Fibroblast of skin of left quadriceps (primary cell): ENCODE measurements around the gene MAP1LC3A.

Experiments
- DNase-seq, 2 experiments: peaks; one replicate each; pipeline ENCODE4 v3.0.0-alpha.2; 2013; ENCODE audit warnings: low read depth in 2 of 2

The MAP1LC3A gene

DNA sequence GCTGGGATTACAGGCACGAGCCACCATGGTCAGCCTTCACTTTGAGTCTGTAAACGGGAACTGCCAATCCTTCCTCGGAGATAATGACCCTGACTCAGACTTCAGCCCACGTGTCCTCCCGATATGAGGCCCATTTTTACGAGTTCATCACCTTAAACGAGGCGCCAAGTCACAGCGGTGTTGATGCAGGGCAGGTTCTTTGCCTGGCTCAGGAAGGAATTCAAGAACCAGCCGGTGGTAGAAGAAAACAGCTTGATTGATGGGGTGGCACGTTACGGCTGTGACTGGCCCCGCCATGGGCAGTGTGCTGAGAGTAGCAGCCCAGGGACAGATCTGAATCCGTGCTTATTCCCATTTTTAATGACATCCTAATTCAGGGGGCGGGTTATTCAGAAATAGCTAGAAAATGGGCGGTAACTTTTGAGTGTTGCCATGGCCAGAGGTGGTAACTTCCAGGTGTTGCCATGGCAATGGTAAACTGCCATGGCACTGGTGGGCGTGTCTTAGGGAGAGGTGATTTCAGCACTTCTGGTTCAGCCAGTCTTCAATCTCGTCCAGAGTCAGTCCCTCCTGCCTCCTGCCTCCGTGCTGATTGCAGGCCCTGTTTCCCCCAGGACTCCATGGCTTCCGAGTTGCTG, 9.1 kb upstream of the MAP1LC3A start:
- no peak for DNase-seq

GRCh38 chr20:34549929-34550305, 8.6 kb upstream of the MAP1LC3A start:
- no peak for DNase-seq

GRCh38 chr20:34552569-34552968, 5.9 kb upstream of the MAP1LC3A start:
- no peak for DNase-seq

- no peak for DNase-seq
Observed at GRCh38 chr20:34553366-34553867, 5.1 kb upstream of the MAP1LC3A start.

DNA sequence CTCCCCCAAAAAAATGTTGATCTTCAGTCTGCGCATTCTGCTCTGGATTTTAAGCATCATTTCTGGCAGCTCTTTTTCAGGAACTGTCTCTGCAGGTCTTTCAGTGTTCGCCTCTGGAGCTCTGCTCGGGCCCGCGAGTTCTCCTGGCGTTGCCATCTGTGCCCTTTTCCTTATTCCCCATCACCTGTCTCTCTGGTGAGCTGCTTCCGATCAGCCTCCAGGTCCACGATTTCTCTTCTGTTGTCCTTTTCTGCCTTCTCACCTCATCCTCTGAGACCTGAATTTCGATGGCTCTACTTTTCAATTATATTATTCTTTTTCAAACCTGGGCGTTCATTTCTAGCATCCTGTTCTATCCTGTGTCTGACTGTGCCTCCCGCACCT, 590 bp upstream of the MAP1LC3A start:
- no peak for DNase-seq

DNA sequence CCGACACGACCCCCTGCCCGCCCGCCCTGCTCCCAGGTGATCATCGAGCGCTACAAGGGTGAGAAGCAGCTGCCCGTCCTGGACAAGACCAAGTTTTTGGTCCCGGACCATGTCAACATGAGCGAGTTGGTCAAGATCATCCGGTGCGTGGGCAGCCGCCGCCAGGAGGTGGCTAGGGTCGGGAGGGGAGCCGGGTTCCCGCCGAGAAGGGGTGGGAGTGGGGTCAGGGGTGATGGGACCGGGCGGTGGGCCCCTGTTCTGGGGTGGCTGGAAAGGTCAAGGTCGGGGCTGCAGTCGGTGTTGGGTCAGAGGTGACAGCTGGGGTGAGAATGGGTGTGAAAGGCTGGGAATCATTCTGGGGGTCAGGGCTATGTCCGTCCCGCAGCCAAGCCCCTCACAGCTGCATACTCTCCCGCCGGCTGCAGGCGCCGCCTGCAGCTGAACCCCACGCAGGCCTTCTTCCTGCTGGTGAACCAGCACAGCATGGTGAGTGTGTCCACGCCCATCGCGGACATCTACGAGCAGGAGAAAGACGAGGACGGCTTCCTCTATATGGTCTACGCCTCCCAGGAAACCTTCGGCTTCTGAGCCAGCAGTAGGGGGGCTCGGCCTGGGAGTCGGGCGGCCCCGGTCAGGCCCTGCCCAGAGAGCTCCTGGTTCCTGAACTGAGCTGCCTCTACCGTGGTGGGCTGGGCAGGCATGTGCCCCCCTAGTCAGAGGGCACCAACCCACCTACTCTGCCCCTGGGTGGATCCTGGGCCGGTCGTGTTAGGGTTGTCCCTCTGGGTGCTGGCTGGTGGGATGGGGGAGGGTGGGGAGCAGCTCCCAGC, 1.0 kb downstream of the MAP1LC3A start:
- no peak for DNase-seq

DNA sequence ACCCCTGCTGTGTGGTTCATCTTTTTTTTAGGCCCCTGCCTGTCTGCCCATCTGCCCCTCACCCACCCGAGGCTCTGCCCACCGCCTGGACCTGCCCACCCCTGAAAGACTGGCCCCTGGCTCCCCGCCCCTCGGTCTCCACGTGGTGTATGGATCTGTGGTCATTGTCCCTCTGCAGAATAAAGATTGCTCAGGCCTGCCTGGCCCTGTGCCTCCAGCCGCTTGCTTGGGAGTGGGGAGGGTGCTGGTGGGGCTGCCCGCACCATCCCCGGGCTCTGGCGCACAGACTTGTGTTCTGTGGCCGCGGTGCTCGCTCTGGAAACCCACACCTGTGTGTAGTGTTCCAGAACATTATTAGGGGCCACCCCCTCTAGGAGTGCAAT, 1.6 kb downstream of the MAP1LC3A start:
- DNase-seq, result no peak

- no peak for DNase-seq
Observed at GRCh38 chr20:34560614-34561013, 2.1 kb downstream of the MAP1LC3A start.

DNA sequence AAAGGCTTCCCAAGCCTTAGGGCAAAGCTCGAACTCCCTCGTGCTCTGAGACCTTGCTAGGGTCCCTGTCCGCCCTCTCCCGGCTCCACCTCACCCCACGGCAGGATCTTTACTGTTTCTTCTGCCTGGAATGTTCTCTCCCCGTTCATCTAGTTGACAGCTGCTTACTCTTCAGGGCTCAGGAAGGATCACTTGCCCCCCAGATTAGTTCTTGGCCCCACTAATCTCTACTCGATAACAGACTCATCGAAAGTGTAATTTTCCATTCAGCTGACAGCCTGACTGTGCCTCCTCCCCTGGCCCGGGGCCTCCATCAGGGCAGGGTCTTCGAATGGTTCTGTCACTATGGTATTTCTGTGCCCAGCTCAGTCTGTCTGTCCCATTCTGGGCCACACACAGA, 3.1 kb downstream of the MAP1LC3A start:
- DNase-seq, result no peak

DNA sequence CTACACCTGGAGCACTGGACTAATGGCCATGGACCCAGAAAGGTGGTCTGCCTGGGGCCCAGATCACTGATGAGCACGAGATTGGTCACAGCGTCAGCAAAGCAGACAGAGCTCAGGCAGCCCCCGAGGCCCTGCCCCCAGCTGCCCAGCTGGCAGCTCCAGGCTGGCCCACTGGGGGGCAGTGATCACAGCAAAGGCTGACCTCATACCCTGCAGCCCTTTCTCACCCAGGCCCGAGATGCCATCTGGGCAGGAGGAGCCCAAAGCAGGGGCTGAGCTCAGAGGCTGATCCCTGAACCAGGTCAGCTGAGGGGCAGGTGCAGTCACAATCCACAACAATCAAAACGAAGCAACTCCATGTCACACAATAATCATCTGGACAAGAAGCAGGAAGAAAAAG, 4.1 kb downstream of the MAP1LC3A start:
- DNase-seq, result no peak

DNA sequence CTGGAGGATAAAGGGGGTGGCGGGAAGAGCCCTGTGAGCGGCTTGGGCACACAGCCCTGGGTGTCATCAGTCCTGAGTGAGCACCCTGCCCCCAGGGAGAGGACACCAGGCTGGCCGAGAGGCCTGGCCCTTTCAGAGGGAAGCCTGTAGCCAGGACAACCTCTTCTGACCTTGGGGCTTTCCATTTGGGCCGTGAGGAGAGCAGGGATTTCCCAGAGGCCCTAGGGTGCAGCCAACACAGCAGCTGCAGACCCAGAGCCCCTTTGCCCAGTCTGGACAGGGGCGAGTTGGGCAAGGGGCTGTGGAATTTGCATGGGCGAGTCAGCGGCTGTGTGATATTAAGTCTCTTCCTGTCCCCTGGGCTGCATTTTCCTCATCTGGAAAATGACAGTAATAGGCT, 6.3 kb downstream of the MAP1LC3A start:
- DNase-seq, result no peak

DNA sequence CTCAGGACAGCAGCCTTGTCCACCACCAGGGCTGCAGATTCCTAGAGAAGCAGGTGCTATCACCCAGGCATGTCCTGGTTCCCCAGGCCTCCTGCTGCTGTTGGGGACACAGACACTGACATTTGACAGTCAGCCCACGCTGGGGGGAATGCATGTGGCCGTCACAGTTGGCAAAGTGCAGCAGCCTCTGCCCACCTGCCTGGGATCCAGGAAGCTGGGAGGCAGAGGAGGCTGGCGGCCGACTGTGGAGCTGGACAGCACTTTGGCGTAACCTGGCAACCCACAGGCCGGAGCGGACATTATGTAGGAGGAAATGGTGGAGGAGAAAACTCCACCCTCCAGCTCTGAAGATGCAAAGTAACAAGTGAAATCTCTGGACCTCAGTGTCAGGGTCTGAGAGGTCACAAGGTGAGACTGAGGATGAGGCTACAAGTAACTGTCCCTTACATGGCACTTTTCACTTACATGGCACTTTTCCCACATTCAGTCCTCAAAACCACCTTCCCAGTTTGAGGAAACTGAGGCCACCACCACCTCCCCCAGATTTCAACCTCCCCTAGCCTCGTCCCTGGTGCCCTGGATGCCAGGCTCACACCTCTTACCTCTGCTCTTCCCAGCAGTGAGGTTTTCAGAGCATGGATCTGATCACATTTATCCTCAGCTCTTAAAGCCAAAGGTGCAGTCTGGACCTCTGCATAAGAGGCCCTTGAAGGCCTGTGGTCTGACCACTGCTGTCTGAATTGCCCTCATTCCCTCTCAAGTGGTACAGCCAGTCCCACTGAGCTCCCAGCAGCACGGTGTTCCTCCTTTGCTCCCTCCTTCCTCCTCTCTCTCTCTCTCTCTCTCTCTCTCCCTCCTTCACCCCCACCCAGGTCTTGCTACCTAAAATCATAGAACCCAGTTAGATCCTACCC, 8.7 kb downstream of the MAP1LC3A start:
- no peak for DNase-seq

- no peak for DNase-seq
Observed at GRCh38 chr20:34567892-34568865, 9.7 kb downstream of the MAP1LC3A start.

GRCh38 chr20:34569598-34569997, 11.1 kb downstream of the MAP1LC3A start:
- DNase-seq, result no peak

- DNase-seq, result peak; percentile 30 to 36
Observed at GRCh38 chr20:34570859-34571306, 12.4 kb downstream of the MAP1LC3A start.

- DNase-seq, result no peak
Observed at GRCh38 chr20:34571753-34572152, 13.2 kb downstream of the MAP1LC3A start.

DNA sequence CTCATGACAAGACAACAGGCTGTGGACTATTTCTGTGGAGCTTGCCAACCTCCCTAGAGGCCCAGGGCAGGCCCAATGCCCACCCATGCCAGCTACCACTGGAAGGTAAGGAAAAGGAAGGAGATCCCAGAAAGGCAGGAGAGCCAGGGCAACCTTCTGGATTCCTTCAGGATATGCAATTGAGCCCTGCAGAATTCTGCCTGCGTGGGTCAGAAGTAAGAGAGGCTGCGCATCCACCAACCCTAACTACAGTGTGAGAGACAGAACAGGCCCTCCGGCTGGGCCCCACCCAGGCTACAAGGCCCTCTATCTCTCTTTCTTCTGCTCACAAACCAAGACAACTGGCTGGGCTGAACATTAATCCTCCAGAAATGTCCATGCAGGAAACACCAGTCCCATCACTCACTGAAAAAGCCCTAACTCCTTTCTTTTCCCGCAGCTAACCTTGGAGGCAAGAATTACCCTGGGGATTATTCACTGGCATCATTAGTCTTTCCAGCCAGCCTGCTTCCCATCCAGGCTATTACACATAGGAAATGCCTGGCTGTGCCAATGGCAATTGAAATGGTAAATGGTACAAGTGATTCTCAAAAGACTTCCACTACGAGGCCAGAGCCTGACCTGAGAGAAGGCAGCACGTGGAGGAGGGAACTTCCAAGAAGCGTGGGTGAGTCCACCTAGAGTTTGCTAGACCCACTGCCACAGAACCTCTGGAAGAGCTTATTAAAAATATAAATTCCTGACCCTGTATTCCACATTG, 15.2 kb downstream of the MAP1LC3A start:
- DNase-seq, result no peak

GRCh38 chr20:34574426-34574825, 15.9 kb downstream of the MAP1LC3A start:
- DNase-seq, result no peak

GRCh38 chr20:34574861-34575260, 16.3 kb downstream of the MAP1LC3A start:
- DNase-seq, result no peak

DNA sequence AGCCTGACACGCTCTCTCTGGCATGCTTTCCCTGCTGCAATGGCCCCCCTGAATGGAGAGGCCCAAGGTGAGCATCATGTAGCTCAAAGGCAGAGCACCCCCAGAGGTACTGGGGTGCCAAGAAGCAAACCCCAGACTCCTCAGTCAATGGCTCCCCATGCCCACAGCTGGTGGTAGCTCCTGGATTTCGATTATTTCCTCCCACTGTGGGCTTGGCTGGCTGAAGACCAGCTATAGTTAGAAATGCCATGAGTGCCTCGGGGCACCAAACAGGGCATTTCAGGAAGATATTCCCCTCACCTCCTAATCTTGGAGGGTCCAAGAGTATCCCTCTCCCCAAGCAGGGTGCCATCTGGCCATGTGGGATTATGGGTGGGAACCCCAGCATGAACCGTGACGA, 16.8 kb downstream of the MAP1LC3A start:
- no peak for DNase-seq
